ENCODE results near the gene C11orf58. TPM values are rescaled to one million over a fixed set of nuclear protein-coding genes. Genes with fewer than 3 reads are reported as not detected.

C11orf58 gene
- total and polyA plus RNA-seq, 2 experiments from 2014 or later: 170 to 185 TPM

- no peaks in the 10 kb centered on the region for H3K9me2 ChIP-seq (replicated peaks; ENCODE audit: insufficient read depth)
- no peaks in the 10 kb centered on the region for H3K9me3 ChIP-seq (ENCODE audit: low read depth)
- H3K79me2 ChIP-seq: no peaks in the 10 kb centered on the region
- no peaks in the 10 kb centered on the region for H3K27me3 ChIP-seq
- H3K36me3 ChIP-seq (replicated peaks; ENCODE audit: insufficient read depth, low read depth): no peaks in the 10 kb centered on the region
- no peaks in the 10 kb centered on the region for H3K4me1 ChIP-seq (ENCODE audit: insufficient read depth)
- no peak for DNase-seq (ENCODE audit: low spot score)
- 69% methylated on average over 1 of the region's 1 CpG for WGBS (ENCODE audit: low lambda C conversion rate, missing lambda C conversion rate)
- no peak overlapping the region for H3K4me3 ChIP-seq
- TF ChIP-seq EZH2phosphoT487 (IDR thresholded peaks at IDR 0.05; ENCODE audit: low read depth, severe bottlenecking, unreplicated experiment) (no peak), CTCF (IDR thresholded peaks at IDR 0.05; ENCODE audit: poor library complexity) (no peak), EZH2 (IDR thresholded peaks at IDR 0.05; ENCODE audit: borderline replicate concordance) (no peak)
- H4K20me1 ChIP-seq (ENCODE audit: insufficient read depth, poor library complexity, severe bottlenecking): no peaks in the 10 kb centered on the region
- no peak overlapping the region for H2AFZ ChIP-seq
- no peak overlapping the region for H3K4me2 ChIP-seq
- no peak overlapping the region for H3K27ac ChIP-seq
Measured at GRCh38 chr11:16713594-16713993, 24.9 kb upstream of the C11orf58 start.

GRCh38 chr11:16722581-16723344 is 15.7 kb upstream of the C11orf58 start:
- 87% methylated on average over 3 of the region's 3 CpGs for WGBS (ENCODE audit: low lambda C conversion rate, missing lambda C conversion rate)
- TF ChIP-seq EZH2phosphoT487 (IDR thresholded peaks at IDR 0.05; ENCODE audit: low read depth, severe bottlenecking, unreplicated experiment): no peak

GRCh38 chr11:16727806-16728205 is 10.6 kb upstream of the C11orf58 start:
- H3K27me3 ChIP-seq: no peaks in the 10 kb centered on the region
- no peaks in the 10 kb centered on the region for H3K9me3 ChIP-seq (ENCODE audit: low read depth)
- no peak overlapping the region for H3K4me3 ChIP-seq
- H3K4me1 ChIP-seq (ENCODE audit: insufficient read depth): no peaks in the 10 kb centered on the region
- DNase-seq (ENCODE audit: low spot score): no peak
- no peak overlapping the region for H3K4me2 ChIP-seq
- H3K27ac ChIP-seq: no peak overlapping the region
- no peaks in the 10 kb centered on the region for H3K36me3 ChIP-seq (replicated peaks; ENCODE audit: insufficient read depth, low read depth)
- TF ChIP-seq CTCF (IDR thresholded peaks at IDR 0.05; ENCODE audit: poor library complexity): no peak
- no peak for TF ChIP-seq EZH2 (IDR thresholded peaks at IDR 0.05; ENCODE audit: borderline replicate concordance)
- TF ChIP-seq EZH2phosphoT487 (IDR thresholded peaks at IDR 0.05; ENCODE audit: low read depth, severe bottlenecking, unreplicated experiment): no peak
- no peak overlapping the region for H2AFZ ChIP-seq
- WGBS (ENCODE audit: low lambda C conversion rate, missing lambda C conversion rate): 86% methylated on average over 3 of the region's 3 CpGs
- H3K79me2 ChIP-seq: no peaks in the 10 kb centered on the region
- no peaks in the 10 kb centered on the region for H3K9me2 ChIP-seq (replicated peaks; ENCODE audit: insufficient read depth)
- H4K20me1 ChIP-seq (ENCODE audit: insufficient read depth, poor library complexity, severe bottlenecking): no peaks in the 10 kb centered on the region

More at GRCh38 chr11:16722581-16723344, 15.7 kb upstream of the C11orf58 start:
- Histone ChIP-seq H4K20me1 (ENCODE audit: insufficient read depth, poor library complexity, severe bottlenecking) (no peaks in the 10 kb centered on the region), H3K36me3 (replicated peaks; ENCODE audit: insufficient read depth, low read depth) (no peaks in the 10 kb centered on the region), H3K9me2 (replicated peaks; ENCODE audit: insufficient read depth) (no peaks in the 10 kb centered on the region), H3K4me3 (no peak overlapping the region), H3K4me1 (ENCODE audit: insufficient read depth) (no peaks in the 10 kb centered on the region), H3K27ac (no peak overlapping the region), H3K9me3 (ENCODE audit: low read depth) (no peaks in the 10 kb centered on the region), H3K27me3 (no peaks in the 10 kb centered on the region), H3K79me2 (no peaks in the 10 kb centered on the region), H2AFZ (no peak overlapping the region), H3K4me2 (no peak overlapping the region)
- no peak for DNase-seq (ENCODE audit: low spot score)

- Histone ChIP-seq H2AFZ (peak overlapping the region; percentile 83), H3K4me1 (ENCODE audit: insufficient read depth) (peaks cover 12% of the 10 kb centered on the region), H4K20me1 (ENCODE audit: insufficient read depth, poor library complexity, severe bottlenecking) (peaks cover 32% of the 10 kb centered on the region), H3K4me3 (peak overlapping the region; percentile 68), H3K36me3 (replicated peaks; ENCODE audit: insufficient read depth, low read depth) (no peaks in the 10 kb centered on the region), H3K9me3 (ENCODE audit: low read depth) (no peaks in the 10 kb centered on the region), H3K79me2 (peaks cover 46% of the 10 kb centered on the region), H3K27ac (peak overlapping the region; percentile 94), H3K9me2 (replicated peaks; ENCODE audit: insufficient read depth) (no peaks in the 10 kb centered on the region), H3K27me3 (no peaks in the 10 kb centered on the region), H3K4me2 (peak overlapping the region; percentile 79)
- TF ChIP-seq EZH2phosphoT487 (IDR thresholded peaks at IDR 0.05; ENCODE audit: low read depth, severe bottlenecking, unreplicated experiment): no peak
- TF ChIP-seq EZH2 (IDR thresholded peaks at IDR 0.05; ENCODE audit: borderline replicate concordance): no peak
- TF ChIP-seq CTCF (IDR thresholded peaks at IDR 0.05; ENCODE audit: poor library complexity): no peak
- DNase-seq (ENCODE audit: low spot score): peak; percentile 28
- 2% methylated on average over 6 of the region's 6 CpGs for WGBS (ENCODE audit: low lambda C conversion rate, missing lambda C conversion rate)
Measured at GRCh38 chr11:16737818-16738192, 642 bp upstream of the C11orf58 start.

Data from hepatocyte (in vitro differentiated cells).